ENCODE measurements around the gene WDR7. TPM values are rescaled to one million over a fixed set of nuclear protein-coding genes. Genes with fewer than 3 reads are reported as not detected.

WDR7 gene
- total and polyA plus RNA-seq, 7 donors, result 3.7 to 45.3 (median 28.5) TPM

GRCh38 chr18:56933472-56933871, 282.3 kb downstream of the WDR7 start:
- no peak overlapping the region for H3K27ac ChIP-seq
- TF ChIP-seq, protein P1, sequence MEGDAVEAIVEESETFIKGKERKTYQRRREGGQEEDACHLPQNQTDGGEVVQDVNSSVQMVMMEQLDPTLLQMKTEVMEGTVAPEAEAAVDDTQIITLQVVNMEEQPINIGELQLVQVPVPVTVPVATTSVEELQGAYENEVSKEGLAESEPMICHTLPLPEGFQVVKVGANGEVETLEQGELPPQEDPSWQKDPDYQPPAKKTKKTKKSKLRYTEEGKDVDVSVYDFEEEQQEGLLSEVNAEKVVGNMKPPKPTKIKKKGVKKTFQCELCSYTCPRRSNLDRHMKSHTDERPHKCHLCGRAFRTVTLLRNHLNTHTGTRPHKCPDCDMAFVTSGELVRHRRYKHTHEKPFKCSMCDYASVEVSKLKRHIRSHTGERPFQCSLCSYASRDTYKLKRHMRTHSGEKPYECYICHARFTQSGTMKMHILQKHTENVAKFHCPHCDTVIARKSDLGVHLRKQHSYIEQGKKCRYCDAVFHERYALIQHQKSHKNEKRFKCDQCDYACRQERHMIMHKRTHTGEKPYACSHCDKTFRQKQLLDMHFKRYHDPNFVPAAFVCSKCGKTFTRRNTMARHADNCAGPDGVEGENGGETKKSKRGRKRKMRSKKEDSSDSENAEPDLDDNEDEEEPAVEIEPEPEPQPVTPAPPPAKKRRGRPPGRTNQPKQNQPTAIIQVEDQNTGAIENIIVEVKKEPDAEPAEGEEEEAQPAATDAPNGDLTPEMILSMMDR (IDR thresholded peaks at IDR 0.05), result no peak
- TF ChIP-seq EP300 (IDR thresholded peaks at IDR 0.05), result no peak
- no peak for TF ChIP-seq POLR2AphosphoS5 (IDR thresholded peaks at IDR 0.05)
- no peak for TF ChIP-seq POLR2A (IDR thresholded peaks at IDR 0.05)
- intact Hi-C loops (cut with DNase I), result no loop called here
- H3K4me1 ChIP-seq, result peaks cover 0 to 7% (median 3%) of the 10 kb centered on the region in 4 donors
- no peak overlapping the region for H3K4me3 ChIP-seq
- H3K27me3 ChIP-seq, result no peaks in the 10 kb centered on the region
- no peaks in the 10 kb centered on the region for H3K9me3 ChIP-seq
- 89 to 92% methylated on average over 2 of the region's 2 CpGs for WGBS, 2 donors
- DNase-seq, result no peak
- peaks cover 0 to 14% (median 0%) of the 10 kb centered on the region in 4 donors for H3K36me3 ChIP-seq

GRCh38 chr18:56934131-56934530, 283.0 kb downstream of the WDR7 start:
- H3K27ac ChIP-seq, result no peak overlapping the region
- intact Hi-C loops (cut with DNase I), result no loop called here
- WGBS, 2 donors, result 89 to 91% methylated on average over 3 of the region's 3 CpGs
- TF ChIP-seq POLR2AphosphoS5 (IDR thresholded peaks at IDR 0.05) (no peak), POLR2A (IDR thresholded peaks at IDR 0.05) (no peak), EP300 (IDR thresholded peaks at IDR 0.05) (no peak)
- TF ChIP-seq, protein P1 (IDR thresholded peaks at IDR 0.05), result no peak
- no peak overlapping the region for H3K4me3 ChIP-seq
- H3K27me3 ChIP-seq, result no peaks in the 10 kb centered on the region
- H3K9me3 ChIP-seq, result no peaks in the 10 kb centered on the region
- peaks cover 0 to 7% (median 3%) of the 10 kb centered on the region in 4 donors for H3K4me1 ChIP-seq
- DNase-seq, result no peak
- H3K36me3 ChIP-seq, result peaks cover 0 to 14% (median 0%) of the 10 kb centered on the region in 4 donors

DNA sequence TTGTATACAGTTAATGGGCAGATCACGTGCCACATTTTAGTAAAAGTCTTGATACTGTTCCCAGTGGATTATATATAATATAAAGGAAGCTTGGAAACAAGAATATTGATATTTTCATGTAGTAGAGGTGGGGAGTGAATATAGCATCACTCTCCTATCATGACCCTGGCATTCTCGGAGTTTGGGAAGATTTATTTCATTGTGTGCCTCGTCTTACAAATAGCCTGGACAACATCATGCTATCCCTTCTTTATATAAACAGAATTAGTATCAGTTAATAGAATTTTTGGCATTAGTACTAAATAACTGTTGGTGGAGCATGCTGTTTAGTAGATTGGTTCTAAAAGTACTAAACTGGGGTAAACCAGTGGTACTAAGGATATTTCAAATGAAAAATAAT, 283.7 kb downstream of the WDR7 start:
- intact Hi-C loops (cut with DNase I), result no loop called here
- no peaks in the 10 kb centered on the region for H3K9me3 ChIP-seq
- H3K27me3 ChIP-seq, result no peaks in the 10 kb centered on the region
- H3K27ac ChIP-seq, result no peak overlapping the region
- H3K36me3 ChIP-seq, result peaks cover 0 to 20% (median 0%) of the 10 kb centered on the region in 4 donors
- WGBS, 2 donors, result 83 to 94% methylated on average over 3 of the region's 3 CpGs
- DNase-seq, result no peak
- H3K4me3 ChIP-seq, result no peak overlapping the region
- TF ChIP-seq POLR2AphosphoS5 (IDR thresholded peaks at IDR 0.05) (no peak), EP300 (IDR thresholded peaks at IDR 0.05) (no peak), POLR2A (IDR thresholded peaks at IDR 0.05) (no peak)
- TF ChIP-seq, protein P1 (IDR thresholded peaks at IDR 0.05), result no peak
- H3K4me1 ChIP-seq, result peaks cover 0 to 7% (median 3%) of the 10 kb centered on the region in 4 donors

DNA sequence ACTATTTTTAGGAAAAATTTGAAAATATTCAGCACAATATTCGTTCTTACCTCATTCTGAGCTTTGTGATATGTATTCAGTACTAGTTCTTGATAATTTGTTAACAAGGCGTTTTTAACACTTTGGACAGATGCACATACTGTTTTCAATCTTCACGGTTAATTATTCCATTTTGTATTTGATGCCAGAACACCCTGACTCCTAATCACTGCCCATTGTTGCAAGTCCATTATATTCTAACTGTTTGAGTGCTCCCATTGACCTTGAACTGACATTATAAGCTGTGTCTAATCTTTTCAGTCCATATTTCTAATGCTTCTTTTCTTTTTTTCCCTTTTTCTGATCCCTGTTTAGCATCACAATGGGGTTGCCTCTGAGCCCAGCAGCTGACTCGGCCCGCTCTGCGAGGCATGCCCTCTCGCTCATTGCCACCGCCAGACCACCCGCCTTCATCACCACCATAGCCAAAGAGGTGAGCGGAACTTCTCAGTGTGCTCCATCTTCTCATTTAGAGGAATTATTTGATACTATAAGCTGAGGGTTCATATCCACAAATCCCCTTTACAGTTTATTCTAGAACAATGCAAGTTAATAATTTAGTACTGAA, 284.4 kb downstream of the WDR7 start:
- Histone ChIP-seq H3K9me3 (no peaks in the 10 kb centered on the region), H3K27me3 (no peaks in the 10 kb centered on the region), H3K36me3 (peaks cover 0 to 23% (median 0%) of the 10 kb centered on the region in 4 donors), H3K27ac (no peak overlapping the region), H3K4me3 (no peak overlapping the region), H3K4me1 (peaks cover 0 to 7% (median 3%) of the 10 kb centered on the region in 4 donors)
- intact Hi-C loops (cut with DNase I), result no loop called here
- DNase-seq, result no peak
- 97% methylated on average over 10 of the region's 10 CpGs for WGBS, 2 donors
- TF ChIP-seq EP300 (IDR thresholded peaks at IDR 0.05), result no peak
- no peak for TF ChIP-seq POLR2AphosphoS5 (IDR thresholded peaks at IDR 0.05)
- TF ChIP-seq, protein P1 (IDR thresholded peaks at IDR 0.05), result no peak
- TF ChIP-seq POLR2A (IDR thresholded peaks at IDR 0.05), result no peak

- TF ChIP-seq, protein P1 (IDR thresholded peaks at IDR 0.05), result no peak
- TF ChIP-seq POLR2A (IDR thresholded peaks at IDR 0.05) (no peak), POLR2AphosphoS5 (IDR thresholded peaks at IDR 0.05) (no peak), EP300 (IDR thresholded peaks at IDR 0.05) (no peak)
- H3K4me1 ChIP-seq, result peaks cover 0 to 7% (median 3%) of the 10 kb centered on the region in 4 donors
- DNase-seq, result no peak
- H3K9me3 ChIP-seq, result no peaks in the 10 kb centered on the region
- no peak overlapping the region for H3K27ac ChIP-seq
- H3K27me3 ChIP-seq, result no peaks in the 10 kb centered on the region
- H3K4me3 ChIP-seq, result no peak overlapping the region
- 91 to 94% methylated on average over 1 of the region's 1 CpG for WGBS, 2 donors
- intact Hi-C loops (cut with DNase I), result no loop called here
- peaks cover 0 to 23% (median 0%) of the 10 kb centered on the region in 4 donors for H3K36me3 ChIP-seq
These were observed 285.3 kb downstream of the WDR7 start for GRCh38 chr18:56936457-56936856.
